Lung (tissue), 12 donors: ENCODE results near the gene ATN1. TPM values are rescaled to one million over a fixed set of nuclear protein-coding genes. Genes with fewer than 3 reads are reported as not detected.

Experiments used
- ATAC-seq: fragments of 200-7000 bp; cut with Tn5 transposase; one replicate; pipeline ENCODE4 v1.9.1; 2020; ENCODE audit warnings: moderate number of reproducible peaks; ENCODE audit not compliant: insufficient read depth, low FRiP score
- DNase-seq, 3 donors: peaks; one replicate each; pipeline ENCODE4 v3.0.0-alpha.2; 2013 to 2017
- H3K27ac ChIP-seq, 2 donors: one replicate each; pipeline ENCODE4 v1.5.1; 2013; ENCODE audit warnings: mild to moderate bottlenecking in 2 of 2, moderate library complexity in 2 of 2, control low read depth in 1 of 2, inconsistent platforms in 1 of 2, low read depth in 1 of 2, low read length in 1 of 2
- H3K27me3 ChIP-seq, 3 donors: one replicate each; pipeline ENCODE4 v1.5.1; 2013; ENCODE audit warnings: low read length in 2 of 3; ENCODE audit not compliant: control insufficient read depth in 3 of 3, insufficient read depth in 3 of 3
- H3K36me3 ChIP-seq, 4 donors: one replicate each; pipeline ENCODE4 v1.5.1; 2013; ENCODE audit warnings: low read length in 4 of 4, mild to moderate bottlenecking in 1 of 4, moderate library complexity in 1 of 4; ENCODE audit not compliant: control insufficient read depth in 4 of 4, insufficient read depth in 4 of 4
- H3K4me1 ChIP-seq, 5 donors: one replicate each; pipeline ENCODE4 v1.5.1; 2013; ENCODE audit warnings: low read length in 5 of 5, mild to moderate bottlenecking in 2 of 5, moderate library complexity in 1 of 5; ENCODE audit not compliant: control insufficient read depth in 5 of 5, insufficient read depth in 5 of 5
- H3K4me3 ChIP-seq: one replicate; pipeline ENCODE4 v1.5.1; 2013; ENCODE audit warnings: mild to moderate bottlenecking, control low read depth, moderate library complexity
- H3K9ac ChIP-seq, 2 donors: one replicate each; pipeline ENCODE4 v1.5.1; 2013; ENCODE audit warnings: low read length in 2 of 2, control low read depth in 1 of 2; ENCODE audit not compliant: insufficient read depth in 1 of 2
- H3K9me3 ChIP-seq, 4 donors: one replicate each; pipeline ENCODE4 v1.5.1; 2013; ENCODE audit warnings: low read length in 3 of 4, mild to moderate bottlenecking in 1 of 4, moderate library complexity in 1 of 4; ENCODE audit not compliant: control insufficient read depth in 4 of 4, insufficient read depth in 3 of 4
- WGBS, 2 donors: extraction: QIAGEN DNeasy Blood & Tissue Kit; methylation state at CpG; one replicate each; pipeline ENCODE4 v1.1.7; 2013; 5-methylcytosine and 5-hydroxymethylcytosine counted together
- polyA plus RNA-seq, 2 donors: library from polyadenylated mRNA; stranded (reverse); fragments of 200-250 nt; gene quantifications; one replicate each; pipeline ENCODE4 v1.2.1, GENCODE V29; 2013
- total RNA-seq, 2 donors: library from RNA; depleted of rRNA in 1 of 2; stranded (reverse); fragments of >200 nt in 1 of 2; gene quantifications; one replicate each; pipeline ENCODE4 v1.2.1, GENCODE V29; 2014 to 2021
- TF ChIP-seq, protein P1 (sequence below): IDR thresholded peaks from 2 replicates; pipeline ENCODE4 v1.5.1; 2012; ENCODE audit warnings: mild to moderate bottlenecking; ENCODE audit errors: control extremely low read depth, extremely low read depth
- donor health status: control.
- donor health status: control.
- donor health status: Bipolar disorder and iron deficiency.
- donor health status: healthy.
- donor health status: DM: yes; HTN: yes; CAD: no.

Gene ATN1
- total and polyA plus RNA-seq, 4 donors = 63.5 to 113 (median 79.8) TPM

DNA sequence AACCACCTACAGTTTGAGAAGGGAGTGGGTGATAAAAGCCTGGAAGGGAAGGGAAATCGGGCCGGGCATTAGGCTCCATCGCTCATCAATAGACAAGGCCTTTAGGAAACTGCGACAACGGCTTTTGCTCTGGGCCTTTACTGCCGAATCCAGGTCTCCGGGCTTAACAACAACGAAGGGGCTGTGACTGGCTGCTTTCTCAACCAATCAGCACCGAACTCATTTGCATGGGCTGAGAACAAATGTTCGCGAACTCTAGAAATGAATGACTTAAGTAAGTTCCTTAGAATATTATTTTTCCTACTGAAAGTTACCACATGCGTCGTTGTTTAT is 15.6 kb downstream of the ATN1 start:
- TF ChIP-seq, protein P1, sequence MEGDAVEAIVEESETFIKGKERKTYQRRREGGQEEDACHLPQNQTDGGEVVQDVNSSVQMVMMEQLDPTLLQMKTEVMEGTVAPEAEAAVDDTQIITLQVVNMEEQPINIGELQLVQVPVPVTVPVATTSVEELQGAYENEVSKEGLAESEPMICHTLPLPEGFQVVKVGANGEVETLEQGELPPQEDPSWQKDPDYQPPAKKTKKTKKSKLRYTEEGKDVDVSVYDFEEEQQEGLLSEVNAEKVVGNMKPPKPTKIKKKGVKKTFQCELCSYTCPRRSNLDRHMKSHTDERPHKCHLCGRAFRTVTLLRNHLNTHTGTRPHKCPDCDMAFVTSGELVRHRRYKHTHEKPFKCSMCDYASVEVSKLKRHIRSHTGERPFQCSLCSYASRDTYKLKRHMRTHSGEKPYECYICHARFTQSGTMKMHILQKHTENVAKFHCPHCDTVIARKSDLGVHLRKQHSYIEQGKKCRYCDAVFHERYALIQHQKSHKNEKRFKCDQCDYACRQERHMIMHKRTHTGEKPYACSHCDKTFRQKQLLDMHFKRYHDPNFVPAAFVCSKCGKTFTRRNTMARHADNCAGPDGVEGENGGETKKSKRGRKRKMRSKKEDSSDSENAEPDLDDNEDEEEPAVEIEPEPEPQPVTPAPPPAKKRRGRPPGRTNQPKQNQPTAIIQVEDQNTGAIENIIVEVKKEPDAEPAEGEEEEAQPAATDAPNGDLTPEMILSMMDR = no peak
- H3K27me3 ChIP-seq = no peaks in the 10 kb centered on the region
- H3K9me3 ChIP-seq = no peaks in the 10 kb centered on the region
- DNase-seq = peak; percentile 90 to 97 (median 96)
- peak overlapping the region; percentile 71 to 95 for H3K27ac ChIP-seq
- no peak overlapping the region for H3K4me3 ChIP-seq
- ATAC-seq = peak; percentile 42
- peaks cover 0 to 37% (median 23%) of the 10 kb centered on the region in 4 donors for H3K36me3 ChIP-seq
- 1% methylated on average over 13 of the region's 13 CpGs for WGBS, 2 donors
- peaks cover 0 to 22% (median 12%) of the 10 kb centered on the region in 5 donors for H3K4me1 ChIP-seq
- H3K9ac ChIP-seq = peak overlapping the region in 1 of 2 donors; percentile 96

DNA sequence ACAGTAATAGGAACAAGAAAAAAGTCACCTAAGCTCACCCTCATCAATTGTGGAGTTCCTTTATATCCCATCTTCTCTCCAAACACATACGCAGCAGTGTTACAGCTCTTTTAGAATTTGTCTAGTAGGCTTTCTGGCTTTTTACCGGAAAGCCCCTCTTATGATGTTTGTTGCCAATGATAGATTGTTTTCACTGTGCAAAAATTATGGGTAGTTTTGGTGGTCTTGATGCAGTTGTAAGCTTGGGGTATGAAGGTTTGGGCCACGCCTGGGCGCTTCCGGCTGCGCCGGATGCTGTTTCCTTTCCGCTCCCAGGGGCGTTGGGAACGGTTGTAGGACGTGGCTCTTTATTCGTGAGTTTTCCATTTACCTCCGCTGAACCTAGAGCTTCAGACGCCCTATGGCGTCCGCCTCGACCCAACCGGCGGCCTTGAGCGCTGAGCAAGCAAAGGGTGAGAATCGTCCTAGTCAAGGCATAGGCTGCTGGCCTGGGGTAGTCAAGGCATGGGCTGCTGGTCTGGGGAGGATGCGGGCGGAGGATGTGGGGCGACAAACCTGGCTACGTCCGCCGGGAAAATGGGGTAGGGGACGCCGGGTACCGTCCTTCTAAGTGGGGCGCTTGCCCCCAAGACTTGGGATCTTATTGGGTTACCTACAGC is 16.1 kb downstream of the ATN1 start, which contains the start of the genes C12orf57 and RNU7-1:
C12orf57 (plus strand) TSS at position 301 of the 659 bp plus-strand sequence; CDS start at position 401, 100 bp downstream.
RNU7-1 (plus strand) TSS at position 95 of the 659 bp plus-strand sequence.
- peak; percentile 90 to 98 (median 96) for DNase-seq
- no peaks in the 10 kb centered on the region for H3K9me3 ChIP-seq
- TF ChIP-seq, protein P1 = no peak
- peaks cover 0 to 19% (median 10%) of the 10 kb centered on the region in 5 donors for H3K4me1 ChIP-seq
- H3K9ac ChIP-seq = peak within 1 kb of the TSS; percentile 72 to 96
- H3K36me3 ChIP-seq = peaks cover 0 to 37% (median 20%) of the 10 kb centered on the region in 4 donors
- 0% methylated on average over 31 of the region's 31 CpGs for WGBS, 2 donors
- peak; percentile 71 for ATAC-seq
- H3K27me3 ChIP-seq = no peaks in the 10 kb centered on the region
- peak within 1 kb of the TSS; percentile 48 for H3K4me3 ChIP-seq
- peak within 1 kb of the TSS; percentile 95 to 98 for H3K27ac ChIP-seq

DNA sequence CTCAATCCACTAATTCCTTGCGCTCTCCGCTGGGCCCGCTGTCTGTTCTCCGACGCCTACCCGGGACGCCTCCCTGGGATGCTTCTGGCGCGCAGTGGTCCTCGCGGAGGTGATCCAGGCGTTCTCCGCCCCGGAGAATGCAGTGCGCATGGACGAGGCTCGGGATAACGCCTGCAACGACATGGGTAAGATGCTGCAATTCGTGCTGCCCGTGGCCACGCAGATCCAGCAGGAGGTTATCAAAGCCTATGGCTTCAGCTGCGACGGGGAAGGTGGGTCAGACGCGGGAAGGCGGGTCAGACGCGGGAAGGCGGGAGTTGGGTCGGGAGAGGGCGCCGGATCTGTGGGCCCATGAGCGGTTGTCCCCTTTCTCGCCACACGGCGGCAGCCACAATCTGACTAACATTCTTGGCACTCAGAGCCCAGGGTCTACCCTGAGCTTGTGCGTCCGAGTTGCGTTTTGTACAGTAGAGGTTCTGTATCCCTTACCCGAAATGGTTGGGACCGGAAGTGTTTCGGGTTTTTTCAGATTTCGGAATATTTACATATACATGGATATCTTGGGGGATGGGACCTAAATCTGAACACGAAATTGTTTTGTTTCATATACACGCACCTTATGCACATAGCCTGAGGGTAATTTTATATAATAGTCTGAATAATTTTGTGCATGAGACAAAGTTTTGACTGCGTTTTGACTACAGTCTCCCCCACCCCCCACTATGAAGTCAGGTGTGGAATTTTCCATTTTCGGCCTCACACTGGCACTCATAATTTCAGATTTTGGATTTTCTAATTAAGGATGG is 16.8 kb downstream of the ATN1 start:
- DNase-seq (peak; percentile 96 to 98 (median 97)), ATAC-seq (peak; percentile 64)
- WGBS, 2 donors = 3 to 4% methylated on average over 48 of the region's 48 CpGs
- H3K4me3 ChIP-seq = peak overlapping the region; percentile 48
- H3K4me1 ChIP-seq = peaks cover 0 to 19% (median 12%) of the 10 kb centered on the region in 5 donors
- no peaks in the 10 kb centered on the region for H3K9me3 ChIP-seq
- peak overlapping the region; percentile 95 to 98 for H3K27ac ChIP-seq
- H3K9ac ChIP-seq = peak overlapping the region; percentile 72 to 96
- TF ChIP-seq, protein P1 = peak; percentile 97
- H3K36me3 ChIP-seq = peaks cover 0 to 29% (median 16%) of the 10 kb centered on the region in 4 donors
- no peaks in the 10 kb centered on the region for H3K27me3 ChIP-seq
